HG02852 (cell line): ENCODE data around the gene KRT2.

Experiments used
- ATAC-seq: cut with Tn5 transposase; IDR thresholded peaks from one replicate; pipeline ENCODE4 v1.9.1; 2021; ENCODE audit warnings: mild to moderate bottlenecking, moderate library complexity; ENCODE audit not compliant: unreplicated experiment

Gene KRT2

DNA sequence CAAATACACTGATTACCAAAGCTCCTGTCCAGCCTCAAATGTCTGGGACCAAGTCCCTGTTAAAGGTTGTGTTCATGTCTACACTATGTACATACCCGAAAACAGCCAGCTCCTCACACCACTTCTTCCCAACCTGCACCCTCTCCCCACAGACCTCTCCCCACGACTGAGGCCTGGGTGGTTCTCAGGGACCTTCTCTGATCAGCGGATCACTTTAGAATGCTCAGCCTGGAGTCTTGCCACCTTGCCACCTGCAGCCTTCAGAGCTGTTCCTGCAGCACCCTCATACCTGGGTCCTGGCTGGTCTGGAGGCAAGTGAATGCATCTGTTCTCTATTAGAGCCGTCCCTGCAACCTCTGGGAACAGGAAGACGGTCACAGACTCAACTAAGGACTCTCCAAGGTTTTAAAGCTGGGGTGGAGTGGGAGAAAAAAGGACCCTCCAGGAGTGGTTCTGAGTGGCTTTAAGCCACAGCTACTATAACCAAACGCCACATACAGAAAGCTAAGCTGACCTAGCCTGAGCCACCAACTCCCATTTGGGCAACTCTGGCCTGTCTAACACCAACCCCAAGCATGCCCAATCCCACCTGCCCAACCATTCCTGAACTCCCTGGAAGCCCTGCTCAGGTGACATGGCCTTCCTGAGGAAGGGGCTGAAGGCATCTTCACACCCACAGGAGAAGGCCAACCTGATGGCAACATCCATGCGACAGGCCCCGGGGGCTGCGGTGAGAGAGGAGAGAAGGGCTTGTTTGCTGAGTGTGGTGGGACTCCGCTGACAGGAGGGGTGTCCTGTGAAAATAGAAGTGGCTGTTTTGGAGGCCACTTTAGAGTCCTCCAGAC is 8.6 kb downstream of the KRT2 start:
- no peak for ATAC-seq

- no peak for ATAC-seq
These were observed 10.5 kb downstream of the KRT2 start for GRCh38 chr12:52641468-52641867.

DNA sequence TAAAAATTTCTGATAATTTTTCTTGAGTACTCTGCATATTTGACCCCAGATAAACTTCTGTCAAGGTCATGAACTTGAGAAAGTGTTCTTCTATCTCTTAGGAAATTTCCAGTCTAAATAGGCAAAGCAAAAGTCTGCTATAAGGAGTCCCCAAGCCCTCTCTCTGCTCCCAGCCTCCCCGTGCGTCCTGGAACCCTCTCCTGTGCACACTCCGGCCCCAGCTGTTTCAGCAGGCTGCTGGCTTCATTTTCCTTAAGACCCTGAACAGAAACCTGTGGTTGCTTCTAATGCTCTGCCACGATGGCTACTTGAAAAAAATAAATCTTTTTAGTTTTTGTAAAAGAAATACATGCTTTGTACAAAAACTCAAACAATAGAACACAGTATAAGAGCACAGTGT is 14.7 kb downstream of the KRT2 start:
- ATAC-seq, result no peak

GRCh38 chr12:52636592-52637258 is 15.3 kb downstream of the KRT2 start:
- ATAC-seq, result no peak

DNA sequence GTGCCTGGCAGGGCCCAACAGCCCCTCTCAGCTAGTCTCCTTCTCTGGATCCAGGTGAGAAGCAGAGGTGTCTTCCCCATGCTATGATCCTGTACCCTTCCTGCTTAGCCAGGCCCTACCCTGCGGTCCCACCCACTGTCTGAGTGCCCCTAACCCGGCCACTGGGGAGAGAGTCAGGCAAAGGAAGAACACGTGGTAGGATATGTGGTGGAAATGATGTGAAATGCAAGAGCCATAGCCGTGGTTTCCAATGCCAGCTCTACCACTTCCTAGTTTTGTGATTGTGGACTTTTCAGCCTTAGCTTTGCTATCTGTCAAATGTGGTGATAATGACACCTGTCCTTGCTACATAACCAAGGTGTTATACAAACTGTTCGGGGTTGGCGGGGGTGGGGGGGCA is 15.8 kb downstream of the KRT2 start:
- ATAC-seq, result no peak

DNA sequence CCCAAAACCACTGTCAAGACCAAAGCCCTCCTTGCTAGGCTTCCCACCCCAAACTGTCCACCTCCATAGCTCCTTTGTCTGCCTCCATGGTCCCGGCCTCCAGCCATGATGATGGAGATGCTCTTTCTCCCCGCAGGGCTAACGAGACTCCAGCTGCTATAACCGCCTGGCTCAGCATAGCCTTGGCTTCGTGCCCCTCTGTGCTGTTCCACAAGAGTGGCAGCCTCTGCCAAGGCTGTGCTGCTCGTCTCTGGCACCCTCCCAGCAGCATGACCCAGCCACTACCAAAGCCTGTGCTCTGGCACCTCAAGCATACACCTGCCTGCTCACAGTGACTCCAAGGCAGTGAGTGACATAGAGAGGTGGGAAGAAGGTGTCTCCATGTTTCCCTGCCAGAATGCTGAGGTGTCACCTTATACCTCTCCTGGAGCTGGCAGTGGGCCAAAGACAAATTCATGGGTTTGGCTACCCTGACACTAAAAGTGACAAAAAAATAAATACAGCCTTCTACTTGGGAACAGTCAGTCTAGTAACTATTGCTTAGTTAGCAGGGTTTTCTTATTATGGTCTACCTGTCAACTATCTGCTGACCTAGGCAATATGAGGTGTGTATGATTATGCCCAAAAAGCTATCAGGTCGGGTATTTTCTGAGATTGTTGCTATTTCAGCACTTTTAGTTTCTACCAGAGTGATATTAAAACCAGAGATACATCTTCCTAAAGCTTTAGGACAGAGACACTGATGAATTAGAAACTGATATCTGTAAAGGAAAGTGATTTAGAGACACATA is 17.6 kb downstream of the KRT2 start:
- no peak for ATAC-seq

GRCh38 chr12:52633383-52633782 is 18.6 kb downstream of the KRT2 start:
- no peak for ATAC-seq

- ATAC-seq, result no peak
These were observed 19.4 kb downstream of the KRT2 start for GRCh38 chr12:52632656-52633055.

GRCh38 chr12:52631676-52632459 is 20.1 kb downstream of the KRT2 start:
- ATAC-seq, result no peak

- no peak for ATAC-seq
These were observed 20.7 kb downstream of the KRT2 start for GRCh38 chr12:52631264-52631663.

DNA sequence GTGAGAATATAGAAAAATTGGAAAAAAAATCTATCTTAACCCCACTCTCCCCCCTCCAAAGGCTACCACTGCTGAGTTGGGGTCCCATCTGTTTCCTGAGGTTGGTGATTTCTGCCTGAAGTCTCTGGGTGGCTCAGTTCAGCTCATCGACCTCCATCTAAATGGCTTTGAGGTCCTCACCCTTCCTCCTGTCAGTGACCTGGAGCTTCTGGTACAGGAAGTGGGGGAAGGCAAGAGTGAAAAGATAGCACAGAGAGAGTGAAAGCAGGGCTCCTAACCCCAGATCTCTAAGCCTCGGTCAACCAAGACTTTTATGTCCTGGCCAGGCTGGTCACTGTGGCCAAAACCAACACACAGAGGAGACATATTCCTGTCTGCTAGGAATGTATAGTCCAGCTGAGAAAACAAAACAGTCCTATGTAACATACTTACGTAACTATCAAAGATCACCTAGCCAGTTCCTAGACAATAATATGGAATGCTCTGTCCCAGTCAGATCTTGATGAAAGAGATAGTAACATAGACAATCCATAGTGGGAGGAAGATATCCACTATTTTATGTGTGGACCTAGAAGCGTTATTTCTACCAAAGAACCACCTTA is 21.3 kb downstream of the KRT2 start:
- no peak for ATAC-seq

- no peak for ATAC-seq
These were observed 22.0 kb downstream of the KRT2 start for GRCh38 chr12:52630008-52630500.

- ATAC-seq, result no peak
These were observed 22.6 kb downstream of the KRT2 start for GRCh38 chr12:52629281-52630007.

- ATAC-seq, result no peak
These were observed 23.2 kb downstream of the KRT2 start for GRCh38 chr12:52628841-52629240.

GRCh38 chr12:52628111-52628507 is 23.9 kb downstream of the KRT2 start:
- no peak for ATAC-seq

- ATAC-seq, result no peak
These were observed 24.5 kb downstream of the KRT2 start for GRCh38 chr12:52627395-52628110.

GRCh38 chr12:52622349-52622748 is 29.7 kb downstream of the KRT2 start:
- no peak for ATAC-seq

DNA sequence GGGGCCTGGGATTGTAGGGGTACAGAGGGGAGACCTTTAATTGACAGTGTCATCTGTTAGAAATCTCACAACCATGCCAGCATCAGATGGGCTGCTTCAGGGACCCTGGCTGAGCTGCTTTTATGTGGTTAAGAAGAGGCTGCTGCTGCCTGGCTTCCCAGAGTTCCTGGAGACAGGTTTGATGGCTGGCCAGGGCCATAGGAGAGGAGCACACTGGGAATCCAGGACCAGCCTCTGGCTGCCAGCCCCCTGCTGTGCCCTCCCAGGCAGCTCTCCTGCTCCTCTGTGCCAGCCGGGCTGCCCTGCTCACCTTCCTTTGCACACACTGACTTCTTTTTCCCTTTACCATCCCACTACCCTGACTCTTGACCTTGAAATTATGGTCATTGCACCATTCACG is 33.1 kb downstream of the KRT2 start:
- ATAC-seq, result no peak

DNA sequence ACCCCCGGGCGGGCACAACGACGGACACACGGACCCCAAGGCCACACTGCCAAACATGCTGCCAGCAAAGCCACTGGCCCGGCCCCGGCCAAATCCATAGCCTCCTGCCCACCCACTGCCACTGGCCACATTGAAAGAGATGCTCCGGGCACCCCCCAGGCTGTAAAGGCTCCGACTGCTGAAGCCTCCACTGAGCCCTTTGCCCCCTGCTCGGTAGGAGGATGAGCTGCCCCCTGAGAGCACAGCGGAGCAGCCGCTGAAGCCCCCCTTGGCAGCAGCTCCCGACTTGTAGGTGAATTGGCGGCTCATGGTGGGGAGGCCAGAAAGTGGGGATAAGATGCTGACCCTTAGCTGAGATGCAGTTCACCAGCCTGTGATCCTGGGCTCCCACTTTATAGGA is 33.8 kb downstream of the KRT2 start, which contains the start of gene KRT73:
TSS of gene KRT73 (minus strand) at position 344 of the 400 bp plus-strand sequence. CDS start at position 309, 35 bp downstream.
- no peak for ATAC-seq
